H1 (cell line): Measurements from ENCODE around the gene IKZF5. TPM values are rescaled to one million over a fixed set of nuclear protein-coding genes. Genes with fewer than 3 reads are reported as not detected.

Experiments used
- CTCF ChIA-PET: fragments of 300-600 bp; sonication (Branson Sonifier 250); formaldehyde crosslinking; loops from one replicate; lab custom pipeline; 2021; ENCODE audit not compliant: partially characterized antibody; lab: Charles Lee
- POLR2A ChIA-PET: fragments of 300-600 bp; sonication (Branson Sonifier 250); formaldehyde crosslinking; loops from one replicate; lab custom pipeline; 2021; ENCODE audit warnings: inconsistent platforms; ENCODE audit not compliant: partially characterized antibody; lab: Charles Lee
- DNase-seq, 2 experiments: peaks; one replicate each; pipeline versions ENCODE4 v3.0.0 to v3.0.0-alpha.2; 2010 to 2022; ENCODE audit warnings: low spot score in 2 of 2, low read depth in 1 of 2, mixed read lengths in 1 of 2
- FAIRE-seq: peaks from 2 replicates; lab custom pipeline; 2011; peaks lifted over from hg19 to GRCh38; lab: Jason Lieb, UNC
- H2AFZ ChIP-seq: 2 replicates; pipeline ENCODE4 v1.8.1; 2012; ENCODE audit warnings: low read length, inconsistent platforms
- H2AK5ac ChIP-seq: 2 replicates; pipeline ENCODE4 v1.6.1; 2013; ENCODE audit warnings: low read depth, low read length
- H2BK120ac ChIP-seq: replicated peaks from 2 replicates; pipeline ENCODE3; 2013; ENCODE audit warnings: low read depth, low read length, inconsistent platforms
- H2BK12ac ChIP-seq: 2 replicates; pipeline ENCODE4 v1.6.1; 2013; ENCODE audit warnings: low read depth, low read length
- H2BK15ac ChIP-seq: 2 replicates; pipeline ENCODE4 v1.6.1; 2013; ENCODE audit warnings: low read length
- H2BK20ac ChIP-seq: 2 replicates; pipeline ENCODE4 v1.6.1; 2013; ENCODE audit warnings: low read length
- H2BK5ac ChIP-seq: 2 replicates; pipeline ENCODE4 v1.6.1; 2013; ENCODE audit warnings: low read depth, low read length
- H3K14ac ChIP-seq: 2 replicates; pipeline ENCODE4 v1.6.1; 2013; ENCODE audit warnings: inconsistent platforms; ENCODE audit not compliant: insufficient read length
- H3K18ac ChIP-seq: 2 replicates; pipeline ENCODE4 v1.6.1; 2013; ENCODE audit warnings: low read length; ENCODE audit errors: extremely low read depth
- H3K23ac ChIP-seq: 2 replicates; pipeline ENCODE4 v1.6.1; 2013; ENCODE audit warnings: inconsistent platforms; ENCODE audit not compliant: insufficient read length
- H3K23me2 ChIP-seq: 2 replicates; pipeline ENCODE4 v1.6.1; 2013; ENCODE audit warnings: low read depth, low read length
- H3K27ac ChIP-seq: 2 replicates; pipeline ENCODE4 v1.6.1; 2011; ENCODE audit warnings: low read depth, low read length, inconsistent platforms
- H3K27me3 ChIP-seq, 4 experiments: replicated peaks in 1 of 4; 1 replicate in 1 of 4; 2 replicates in 3 of 4; pipeline versions ENCODE4 v1.6.1 to v1.8.1; 2011 to 2013; ENCODE audit warnings: low read length in 3 of 4, mild to moderate bottlenecking in 3 of 4, inconsistent platforms in 2 of 4, mixed read lengths in 2 of 4, moderate library complexity in 1 of 4; ENCODE audit not compliant: control insufficient read depth in 3 of 4, insufficient read depth in 3 of 4; ENCODE audit errors: extremely low read depth in 1 of 4
- H3K36me3 ChIP-seq, 4 experiments: 2 replicates each; pipeline versions ENCODE4 v1.6.1 to v1.8.1; 2011 to 2013; ENCODE audit warnings: mild to moderate bottlenecking in 4 of 4, low read length in 3 of 4, moderate library complexity in 2 of 4, control low read depth in 1 of 4, inconsistent platforms in 1 of 4; ENCODE audit not compliant: insufficient read depth in 4 of 4, control insufficient read depth in 2 of 4
- H3K4ac ChIP-seq: replicated peaks from 2 replicates; pipeline ENCODE3; 2013; ENCODE audit warnings: low read length, low read depth, mixed read lengths, inconsistent platforms; ENCODE audit not compliant: insufficient read length
- H3K4me1 ChIP-seq, 4 experiments: replicated peaks in 1 of 4; 1 replicate in 1 of 4; 2 replicates in 3 of 4; pipeline versions ENCODE4 v1.6.1 to v1.8.1; 2011 to 2013; ENCODE audit warnings: low read length in 3 of 4, inconsistent platforms in 2 of 4, mixed read lengths in 1 of 4; ENCODE audit not compliant: insufficient read depth in 4 of 4, control insufficient read depth in 3 of 4
- H3K4me2 ChIP-seq, 2 experiments: 2 replicates each; pipeline versions ENCODE4 v1.6.1 to v1.8.1; 2011 to 2013; ENCODE audit warnings: low read depth in 2 of 2, low read length in 2 of 2, control low read depth in 1 of 2, inconsistent platforms in 1 of 2, mild to moderate bottlenecking in 1 of 2; ENCODE audit not compliant: insufficient read depth in 1 of 2
- H3K4me3 ChIP-seq, 4 experiments: fragments of 200-600, 300-600 bp in 1 of 4; sonication (generic), shearing (Covaris generic), sonication (Bioruptor Twin) in 1 of 4; 2 replicates each; pipeline versions ENCODE4 v1.5.1 to v1.8.1; 2011 to 2016; ENCODE audit warnings: low read length in 4 of 4, low read depth in 3 of 4, control low read depth in 2 of 4, inconsistent platforms in 2 of 4, mild to moderate bottlenecking in 2 of 4, mixed read lengths in 1 of 4, moderate library complexity in 1 of 4; ENCODE audit not compliant: insufficient read depth in 2 of 4; ENCODE audit errors: extremely low read depth in 1 of 4
- H3K56ac ChIP-seq: replicated peaks from 2 replicates; pipeline ENCODE3; 2013; ENCODE audit warnings: low read depth, mild to moderate bottlenecking, mixed read lengths, low read length, inconsistent platforms; ENCODE audit not compliant: insufficient read length
- H3K79me1 ChIP-seq: 2 replicates; pipeline ENCODE4 v1.6.1; 2013; ENCODE audit warnings: low read depth, low read length, control low read depth
- H3K79me2 ChIP-seq, 2 experiments: 2 replicates each; pipeline versions ENCODE4 v1.6.1 to v1.8.1; 2012 to 2013; ENCODE audit warnings: low read length in 2 of 2, mild to moderate bottlenecking in 2 of 2, inconsistent platforms in 1 of 2; ENCODE audit not compliant: insufficient read depth in 2 of 2, control insufficient read depth in 1 of 2
- H3K9ac ChIP-seq, 4 experiments: replicated peaks in 1 of 4; 1 replicate in 1 of 4; 2 replicates in 3 of 4; pipeline versions ENCODE4 v1.6.1 to v1.8.1; 2011 to 2013; ENCODE audit warnings: low read depth in 3 of 4, low read length in 3 of 4, control low read depth in 2 of 4, mild to moderate bottlenecking in 2 of 4, moderate library complexity in 2 of 4, inconsistent platforms in 1 of 4; ENCODE audit errors: extremely low read depth in 1 of 4
- H3K9me3 ChIP-seq, 2 experiments: 2 replicates each; pipeline versions ENCODE4 v1.6.1 to v1.8.1; 2012 to 2013; ENCODE audit warnings: mild to moderate bottlenecking in 2 of 2, moderate library complexity in 2 of 2, control low read depth in 1 of 2, inconsistent platforms in 1 of 2, low read depth in 1 of 2, low read length in 1 of 2, mixed read lengths in 1 of 2; ENCODE audit not compliant: insufficient read depth in 2 of 2
- H4K20me1 ChIP-seq, 2 experiments: replicated peaks in 1 of 2; 2 replicates each; pipeline versions ENCODE3 to v1.8.1; 2011 to 2013; ENCODE audit warnings: inconsistent platforms in 2 of 2, low read length in 2 of 2, mild to moderate bottlenecking in 1 of 2; ENCODE audit not compliant: insufficient read depth in 2 of 2, control insufficient read depth in 1 of 2
- H4K5ac ChIP-seq: 2 replicates; pipeline ENCODE4 v1.6.1; 2013; ENCODE audit warnings: low read length, low read depth, mixed read lengths, inconsistent platforms; ENCODE audit not compliant: insufficient read length
- H4K8ac ChIP-seq: 2 replicates; pipeline ENCODE4 v1.8.0; 2013; ENCODE audit warnings: mild to moderate bottlenecking, moderate library complexity, low read length, inconsistent platforms; ENCODE audit not compliant: insufficient read depth; ENCODE audit errors: extremely low read depth
- H4K91ac ChIP-seq: replicated peaks from 2 replicates; pipeline ENCODE3; 2013; ENCODE audit warnings: low read length, mixed read lengths, inconsistent platforms; ENCODE audit not compliant: insufficient read length
- JUN ChIP-seq: IDR thresholded peaks from 2 replicates; pipeline ENCODE4 v1.6.1; 2011; ENCODE audit warnings: low read depth, mild to moderate bottlenecking, improper control_type of control experiment, low read length
- POLR2A ChIP-seq, 2 experiments: IDR thresholded peaks; 1 replicate in 1 of 2; 2 replicates in 1 of 2; pipeline ENCODE4 v1.6.1; 2011; ENCODE audit warnings: low read depth in 2 of 2, low read length in 2 of 2, mild to moderate bottlenecking in 2 of 2; ENCODE audit errors: control extremely low read depth in 1 of 2
- RNF2 ChIP-seq: fragments of 200-900, 300-1000 bp; sonication (generic); IDR thresholded peaks from 2 replicates; pipeline ENCODE4 v1.7.1; 2016; ENCODE audit warnings: borderline replicate concordance, low read depth, mild to moderate bottlenecking, antibody characterized with exemption, low read length; ENCODE audit not compliant: poor library complexity, severe bottlenecking; ENCODE audit errors: missing control alignments
- SIN3A ChIP-seq, 2 experiments: IDR thresholded peaks in 1 of 2; conservative IDR thresholded peaks in 1 of 2; 2 replicates each; pipeline ENCODE4 v1.6.1; 2011 to 2012; ENCODE audit warnings: low read length in 2 of 2, improper control_type of control experiment in 1 of 2, low read depth in 1 of 2, mild to moderate bottlenecking in 1 of 2
- SIX5 ChIP-seq: IDR thresholded peaks from 2 replicates; pipeline ENCODE4 v1.6.1; 2011; ENCODE audit warnings: mild to moderate bottlenecking, low read depth, low read length
- SRF ChIP-seq: IDR thresholded peaks from 2 replicates; pipeline ENCODE4 v1.6.1; 2011; ENCODE audit warnings: mild to moderate bottlenecking, low read depth, low read length, moderate library complexity
- TAF7 ChIP-seq: optimal IDR thresholded peaks from 2 replicates; pipeline ENCODE3; 2011; ENCODE audit warnings: low read depth, mild to moderate bottlenecking, inconsistent platforms, low read length, moderate library complexity, borderline replicate concordance
- WGBS, 2 experiments: shearing (Covaris generic) in 1 of 2; methylation state at CpG; one replicate each; pipeline versions ENCODE4 v1.1.6 to v1.1.7; 2013 to 2015; ENCODE audit warnings: low lambda C conversion rate in 2 of 2, mixed read lengths in 2 of 2, inconsistent platforms in 1 of 2, low coverage in 1 of 2, missing lambda C conversion rate in 1 of 2; ENCODE audit not compliant: insufficient replicate concordance in 2 of 2, insufficient coverage in 1 of 2, insufficient read length in 1 of 2; ENCODE audit errors: extremely low coverage in 1 of 2, missing lambda C conversion rate in 1 of 2; 5-methylcytosine and 5-hydroxymethylcytosine counted together
- polyA plus RNA-seq, 7 experiments: library from polyadenylated mRNA; depleted of rRNA in 3 of 7; stranded (reverse) in 5 of 7; unstranded in 2 of 7; fragments of >200 nt in 5 of 7; fragments of 200-250 nt in 2 of 7; gene quantifications; 1 replicate in 5 of 7; 2 replicates in 1 of 7; 4 replicates in 1 of 7; pipeline versions ENCODE4 v1.2.1 to v1.2.3, GENCODE V29; 2011 to 2013; ENCODE audit warnings: missing spikeins in 2 of 7, mixed read lengths in 2 of 7
- total RNA-seq: library from RNA; stranded (reverse); fragmentation: NEBNext Ultra II Directional; extraction: Animal tissue kit (Norgen Biotek cat#: 25700); gene quantifications from 2 replicates; pipeline ENCODE4 v1.2.1, GENCODE V29; 2021

Gene IKZF5
- total and polyA plus RNA-seq, 2 of the 8 experiments (the other 6 are each of a cell fraction or from before 2014, with no cell fraction given), result 5.2 to 15.3 TPM

DNA sequence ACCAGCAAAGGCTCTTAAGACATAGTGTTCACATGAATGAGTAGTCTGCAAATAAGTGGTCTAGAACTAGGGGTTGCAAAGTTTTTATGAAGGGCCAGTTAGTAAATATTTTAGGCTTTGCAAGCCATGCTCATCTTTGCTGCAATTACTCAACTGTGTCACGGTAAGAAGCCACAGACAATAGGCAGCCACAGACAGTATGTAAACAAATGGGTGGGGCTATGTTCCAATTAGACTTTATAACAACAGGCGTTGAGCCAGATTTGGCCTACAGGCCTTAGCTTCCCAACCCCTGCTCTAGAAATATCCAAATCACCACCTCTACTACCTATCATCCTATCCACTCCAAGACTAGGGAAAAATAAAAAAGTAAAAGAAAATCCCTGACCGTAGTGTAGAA, 9.2 kb downstream of the IKZF5 start:
- Histone ChIP-seq H3K4ac (no peak overlapping the region), H2AFZ (no peak overlapping the region), H3K14ac (no peak overlapping the region), H3K23me2 (no peaks in the 10 kb centered on the region), H2BK5ac (no peak overlapping the region), H3K27me3 (no peaks in the 10 kb centered on the region), H2BK20ac (no peak overlapping the region), H3K23ac (no peak overlapping the region), H3K36me3 (peaks cover 0 to 12% (median 4%) of the 10 kb centered on the region in 4 experiments; a peak in 6 of 8 replicates), H2BK120ac (no peak overlapping the region), H3K18ac (no peak overlapping the region), H3K9ac (no peak overlapping the region), H4K91ac (no peak overlapping the region), H3K4me3 (no peak overlapping the region), H2BK15ac (no peak overlapping the region), H2AK5ac (no peak overlapping the region), H2BK12ac (no peak overlapping the region), H3K4me1 (no peaks in the 10 kb centered on the region), H3K79me1 (no peaks in the 10 kb centered on the region; the same call in 1 of the 2 replicates), H4K5ac (no peak overlapping the region), H3K4me2 (no peak overlapping the region), H3K27ac (no peak overlapping the region), H4K8ac (no peak overlapping the region), H3K79me2 (peaks cover 0 to 39% of the 10 kb centered on the region in 2 experiments; a peak in 2 of 4 replicates), H4K20me1 (peaks cover 2 to 4% of the 10 kb centered on the region in 2 experiments), H3K56ac (no peak overlapping the region), H3K9me3 (no peaks in the 10 kb centered on the region; a peak in 1 of 4 replicates)
- DNase-seq (no peak), FAIRE-seq (no peak)
- WGBS, 2 experiments, result 79% methylated on average over 3 of the region's 3 CpGs; no CpG with 5 or more reads in 1 of the 2 experiments
- CTCF ChIA-PET, result interaction anchor here (1.0 to 4.4 kb wide), 5 partner anchors 9 to 23 kb away, joined by 3 to 24 read pairs (median 4); partner anchors contain the start of gene IKZF5
- TF ChIP-seq SRF (no peak), SIN3A (conservative IDR thresholded peaks at IDR 0.05 in 1 of 2, IDR thresholded peaks at IDR 0.05 in 1 of 2; ENCODE audit: low read depth in 1 of 2, low read length in 2 of 2) (no peak), RNF2 (no peak), POLR2A (IDR thresholded peaks at IDR 0.05; ENCODE audit: control extremely low read depth in 1 of 2, low read depth in 2 of 2, low read length in 2 of 2) (no peak), SIX5 (no peak), TAF7 (no peak), JUN (no peak)
- POLR2A ChIA-PET, result interaction anchor here (1.0 to 1.7 kb wide), 4 partner anchors 9 to 17 kb away, joined by 3 to 6 read pairs (median 4); partner anchors contain the start of gene IKZF5
